HG03432 (cell line): ENCODE measurements around the gene ADGRV1.
"Not testable (repeated sequence)": the region's sequence is repeated elsewhere in the genome, so short reads cannot be mapped to it uniquely, and the experiment has no call there.

Source experiments
- ATAC-seq: cut with Tn5 transposase; IDR thresholded peaks from one replicate; pipeline ENCODE4 v1.9.1; 2021; ENCODE audit warnings: mild to moderate bottlenecking, moderate library complexity; ENCODE audit not compliant: unreplicated experiment

Gene ADGRV1

DNA sequence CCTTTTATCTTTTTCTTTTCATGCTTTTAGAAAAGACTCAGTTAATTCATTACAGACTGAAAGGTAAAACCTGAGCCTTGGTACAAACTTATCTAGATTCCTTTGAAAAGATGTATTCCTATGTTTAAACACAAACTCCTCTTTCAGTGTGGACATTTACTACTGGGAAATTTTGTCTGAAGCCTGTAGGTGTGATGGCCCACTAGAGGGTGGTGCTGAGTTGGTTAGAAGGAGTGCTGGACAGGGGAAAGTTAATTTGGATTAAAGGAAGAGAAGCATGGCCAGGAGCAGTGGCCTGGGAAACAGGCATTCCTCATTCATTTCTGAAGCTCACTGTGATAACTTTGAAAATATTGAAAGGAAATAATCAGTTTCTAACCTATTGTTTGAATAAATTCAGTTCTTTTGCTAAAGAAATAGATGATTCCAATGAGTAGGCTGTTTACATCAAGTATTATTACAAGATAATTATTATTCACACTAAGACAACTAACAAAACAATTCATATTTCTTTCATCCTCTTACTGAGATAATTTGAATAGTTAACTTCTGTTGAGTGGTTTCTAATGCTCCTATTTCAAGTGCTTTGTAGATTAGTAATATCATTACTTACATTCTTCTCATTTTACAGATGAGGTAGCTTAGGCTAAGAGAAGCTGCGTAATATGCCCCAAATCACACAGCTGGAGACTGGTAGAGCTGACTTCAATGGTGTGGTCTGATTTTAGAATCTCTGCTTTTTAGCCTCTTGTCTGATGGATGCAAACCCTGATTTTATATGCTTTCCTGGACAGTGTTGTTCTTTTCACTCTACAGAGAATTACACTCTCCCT is 150.9 kb downstream of the ADGRV1 start:
- ATAC-seq, result peak; percentile 84

DNA sequence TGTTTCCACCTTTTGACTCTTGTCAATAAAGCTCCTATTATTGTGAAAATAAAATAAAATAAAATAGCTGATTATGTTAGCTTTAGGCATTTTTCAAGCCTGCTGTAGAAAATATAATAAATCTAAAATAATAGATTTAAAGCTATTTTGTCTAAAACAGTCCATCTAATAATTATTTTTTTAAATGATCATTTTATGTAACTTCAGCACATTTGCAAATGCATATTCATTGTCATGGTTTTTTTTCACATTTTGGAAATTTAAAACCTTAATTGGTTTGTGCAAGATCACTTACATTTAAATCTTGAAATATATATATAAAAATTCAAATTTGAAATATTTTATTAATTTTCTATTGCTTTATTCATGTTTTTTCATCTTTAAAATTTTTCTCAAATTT is 159.8 kb downstream of the ADGRV1 start:
- no peak for ATAC-seq

DNA sequence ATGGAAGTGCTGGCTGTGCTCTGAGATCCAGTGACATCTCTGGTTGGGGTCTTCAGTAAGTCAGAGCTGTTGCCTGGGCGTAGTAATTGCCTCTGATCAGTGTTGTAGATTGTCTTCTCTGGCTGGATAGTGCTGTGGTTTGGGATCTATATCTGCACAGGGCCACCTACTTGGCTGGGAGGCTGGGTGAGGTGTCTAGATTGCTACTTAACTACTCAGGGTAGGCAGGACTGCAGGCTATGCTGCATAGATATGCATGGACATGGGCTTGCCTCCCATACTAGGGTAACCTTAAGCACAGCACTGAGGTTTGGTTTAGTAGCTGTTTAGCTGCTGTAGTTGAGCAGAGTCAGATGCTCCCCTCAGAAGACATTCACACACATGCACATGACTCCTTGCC is 181.0 kb downstream of the ADGRV1 start:
- ATAC-seq, result no peak

- ATAC-seq, result no peak
These were observed 181.7 kb downstream of the ADGRV1 start for GRCh38 chr5:90740244-90740799.

- no peak for ATAC-seq
These were observed 182.5 kb downstream of the ADGRV1 start for GRCh38 chr5:90741022-90741564.

DNA sequence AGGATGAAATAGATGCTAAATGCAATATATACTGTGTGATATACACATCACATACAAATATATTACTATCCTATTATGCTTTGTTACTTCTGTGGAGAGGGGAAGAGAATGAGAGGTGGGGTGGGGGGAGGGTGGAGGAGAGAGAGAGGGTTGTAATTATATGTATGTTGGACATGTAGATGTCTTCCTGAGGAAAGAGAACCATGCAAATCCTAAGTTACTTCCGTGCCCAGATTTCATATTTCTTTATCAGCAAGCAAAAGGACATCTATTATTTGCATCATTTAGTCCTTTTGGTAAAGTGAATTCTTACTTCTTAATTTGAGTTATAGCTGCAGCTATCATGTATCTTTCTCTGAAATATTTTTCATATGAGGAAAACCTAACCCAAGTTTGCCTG is 187.5 kb downstream of the ADGRV1 start:
- no peak for ATAC-seq

- ATAC-seq, result peak; percentile 69
These were observed 188.6 kb downstream of the ADGRV1 start for GRCh38 chr5:90747175-90747574.

DNA sequence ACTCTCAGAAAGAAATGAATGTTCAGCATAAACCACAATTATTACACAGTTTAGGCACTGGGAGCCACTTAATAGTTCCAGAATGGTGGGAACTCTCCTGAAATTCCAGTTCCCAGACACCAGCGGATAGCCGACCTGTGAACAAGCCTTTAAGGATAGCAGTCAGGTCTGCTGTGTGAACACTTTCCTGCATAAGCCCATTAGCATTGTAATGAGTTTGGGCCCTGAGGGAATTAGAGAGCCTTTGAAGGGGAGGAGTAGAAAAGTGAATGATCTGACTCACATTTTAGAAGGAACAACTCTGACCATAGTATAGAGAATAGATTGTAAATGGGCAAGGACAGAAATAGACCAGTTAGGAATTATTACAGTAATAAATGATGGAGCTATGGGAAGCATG is 189.1 kb downstream of the ADGRV1 start:
- ATAC-seq, result no peak

GRCh38 chr5:90759119-90759518 is 200.5 kb downstream of the ADGRV1 start:
- no peak for ATAC-seq

DNA sequence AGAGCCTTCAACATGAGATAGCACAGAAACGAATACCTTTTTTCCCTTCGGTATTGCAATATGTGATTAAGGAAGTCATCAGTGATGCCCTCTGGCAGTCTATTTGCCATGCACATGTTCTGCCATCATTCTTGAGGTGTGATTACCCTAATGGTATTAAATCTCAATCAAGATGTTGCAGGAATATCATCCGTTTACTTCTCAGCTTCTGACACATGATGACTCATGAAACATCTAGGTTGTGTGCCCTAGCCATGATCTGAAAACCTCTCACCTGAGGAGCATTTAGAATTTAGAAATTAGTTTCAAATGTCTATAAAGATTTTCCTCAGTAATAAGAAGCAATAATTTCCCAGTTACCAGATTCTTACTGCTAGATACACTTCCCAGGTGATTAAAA is 209.1 kb downstream of the ADGRV1 start:
- no peak for ATAC-seq

- ATAC-seq, result not testable (repeated sequence)
These were observed 211.5 kb downstream of the ADGRV1 start for GRCh38 chr5:90770006-90770541.

DNA sequence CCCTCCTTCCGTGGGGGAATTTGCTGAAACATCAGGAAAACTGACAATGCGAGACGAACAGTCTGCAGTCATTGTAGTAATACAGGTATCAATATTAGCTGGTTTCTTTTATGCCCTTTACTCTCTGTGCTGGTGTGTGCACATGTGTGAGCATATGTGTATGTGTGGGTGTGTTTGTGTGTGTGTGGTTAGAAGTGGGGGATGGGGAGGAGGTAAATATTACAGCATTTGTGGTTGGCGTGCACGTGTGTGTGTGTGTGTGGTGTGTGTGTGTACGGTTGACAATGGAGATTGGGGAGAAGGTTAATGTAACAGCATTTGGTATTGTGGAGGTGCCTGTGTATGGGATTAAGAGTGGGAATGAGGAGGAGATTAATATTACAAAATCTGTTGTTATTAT is 219.4 kb downstream of the ADGRV1 start:
- ATAC-seq, result no peak

GRCh38 chr5:90783460-90784333 is 225.1 kb downstream of the ADGRV1 start:
- ATAC-seq, result peak; percentile 96

- ATAC-seq, result no peak
These were observed 228.2 kb downstream of the ADGRV1 start for GRCh38 chr5:90786756-90787155.

DNA sequence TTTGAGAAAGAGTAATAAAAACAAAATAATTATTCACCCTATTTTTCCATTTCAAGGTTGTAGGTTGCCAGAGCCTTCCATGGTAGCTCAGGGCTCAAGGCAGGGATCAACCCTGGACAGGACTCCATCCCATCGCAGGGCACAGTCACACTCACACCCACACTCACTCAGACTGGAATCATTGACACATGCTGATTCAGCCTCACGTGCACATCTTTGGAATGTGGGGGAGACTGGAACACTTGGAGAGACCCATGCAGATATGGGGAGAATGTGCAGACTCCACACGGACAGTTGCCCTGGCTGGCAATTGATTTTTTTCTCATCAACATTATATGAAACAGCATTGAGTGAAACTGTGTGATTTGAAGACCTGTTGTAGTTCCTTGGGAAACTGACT is 234.1 kb downstream of the ADGRV1 start:
- ATAC-seq, result no peak

DNA sequence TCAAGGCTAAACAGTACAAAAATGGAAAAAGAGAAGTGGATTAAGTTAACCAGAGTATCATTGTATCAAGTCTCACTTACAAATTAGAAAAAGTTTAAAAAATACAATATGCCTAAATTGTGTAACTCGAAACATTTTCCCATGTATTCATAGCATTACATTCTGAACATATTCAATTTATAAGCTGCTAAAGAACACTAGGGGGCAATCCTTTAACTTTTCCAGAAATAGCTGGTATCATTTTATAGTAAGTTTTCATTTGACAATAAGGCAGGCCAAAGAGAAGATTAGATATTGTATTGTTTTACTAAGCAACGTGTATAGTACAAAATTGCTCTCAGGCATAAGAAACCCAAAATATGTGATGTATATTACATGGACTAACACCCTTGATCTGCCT is 234.6 kb downstream of the ADGRV1 start:
- ATAC-seq, result no peak

GRCh38 chr5:90796919-90797318 is 238.3 kb downstream of the ADGRV1 start:
- not testable (repeated sequence) for ATAC-seq

DNA sequence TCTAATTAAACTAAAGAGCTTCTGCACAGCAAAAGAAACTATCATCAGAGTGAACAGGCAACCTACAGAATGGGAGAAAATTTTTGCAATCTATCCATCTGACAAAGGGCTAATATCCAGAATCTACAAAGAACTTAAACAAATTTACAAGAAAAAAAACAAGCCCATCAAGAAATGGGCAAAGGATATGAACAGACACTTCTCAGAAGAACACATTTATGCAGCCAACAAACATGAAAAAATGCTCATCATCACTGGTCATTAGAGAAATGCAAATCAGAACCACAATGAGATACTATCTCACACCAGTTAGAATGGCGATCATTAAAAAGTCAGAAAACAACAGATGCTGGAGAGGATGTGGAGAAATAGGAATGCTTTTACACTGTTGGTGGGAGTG is 241.5 kb downstream of the ADGRV1 start:
- ATAC-seq, result not testable (repeated sequence)

GRCh38 chr5:90800515-90800914 is 241.9 kb downstream of the ADGRV1 start:
- not testable (repeated sequence) for ATAC-seq

GRCh38 chr5:90802474-90803317 is 244.1 kb downstream of the ADGRV1 start:
- ATAC-seq, result peak; percentile 80
